ENCODE data around the gene SLC22A7.

SLC22A7 gene

GRCh38 chr6:43335469-43335868 is 37.4 kb downstream of the SLC22A7 start (continued):
- TF ChIP-seq SCRT1 (tag by site-specific recombination; IDR thresholded peaks at IDR 0.05; ENCODE audit: borderline replicate concordance) = no peak

GRCh38 chr6:43336382-43336781 is 38.3 kb downstream of the SLC22A7 start:
- CTCF ChIA-PET = interaction anchor here (0.6 to 1.1 kb wide), 5 partner anchors 10 to 407 kb away, joined by 3 to 7 read pairs (median 3); partner anchors contain the start of gene CNPY3
- no peak for TF ChIP-seq HIC1 (tag by site-specific recombination; IDR thresholded peaks at IDR 0.05)
- TF ChIP-seq ZNF600 (tag by site-specific recombination; IDR thresholded peaks at IDR 0.05) = no peak
- no peak for TF ChIP-seq ZNF398 (tag by site-specific recombination; IDR thresholded peaks at IDR 0.05)
- TF ChIP-seq SCRT2 (tag by site-specific recombination; IDR thresholded peaks at IDR 0.05) = no peak
- TF ChIP-seq ZNF692 (tag by site-specific recombination; IDR thresholded peaks at IDR 0.05) = no peak
- Histone ChIP-seq H3K9me3 (ENCODE audit: control insufficient read depth, insufficient read depth, low read depth, low read length) (no peaks in the 10 kb centered on the region), H3K27ac (ENCODE audit: extremely low read depth, low read depth, low read length) (no peak overlapping the region), H3K36me3 (ENCODE audit: control insufficient read depth in 2 of 2, insufficient read depth in 1 of 2, low read length in 2 of 2) (peaks cover 17 to 51% of the 10 kb centered on the region in 2 experiments), H3K4me3 (ENCODE audit: low read depth, low read length) (no peak overlapping the region), H3K4me1 (ENCODE audit: control insufficient read depth, insufficient read depth, low read length) (peaks cover 3% of the 10 kb centered on the region; the same call in 1 of the 2 replicates)
- POLR2A ChIA-PET = no interaction called here

- Histone ChIP-seq H3K36me3 (ENCODE audit: control insufficient read depth in 2 of 2, insufficient read depth in 1 of 2, low read length in 2 of 2) (peaks cover 33 to 69% of the 10 kb centered on the region in 2 experiments), H3K4me3 (ENCODE audit: low read depth, low read length) (no peak overlapping the region), H3K27ac (ENCODE audit: extremely low read depth, low read depth, low read length) (no peak overlapping the region), H3K9me3 (ENCODE audit: control insufficient read depth, insufficient read depth, low read depth, low read length) (no peaks in the 10 kb centered on the region), H3K4me1 (ENCODE audit: control insufficient read depth, insufficient read depth, low read length) (peaks cover 3% of the 10 kb centered on the region; the same call in 1 of the 2 replicates)
- TF ChIP-seq ZNF449 (tag by site-specific recombination; IDR thresholded peaks at IDR 0.05) = no peak
- no peak for TF ChIP-seq ZNF639 (tag by site-specific recombination; IDR thresholded peaks at IDR 0.05)
- TF ChIP-seq ZSCAN16 (tag by site-specific recombination; IDR thresholded peaks at IDR 0.05) = no peak
- no peak for TF ChIP-seq KLF1 (tag by site-specific recombination; IDR thresholded peaks at IDR 0.05)
- no peak for TF ChIP-seq HOXA7 (CRISPR knock-in tag; IDR thresholded peaks at IDR 0.05; ENCODE audit: borderline replicate concordance)
- no peak for TF ChIP-seq ZFHX2 (tag by site-specific recombination; conservative IDR thresholded peaks at IDR 0.05)
- no peak for TF ChIP-seq ZNF548 (tag by site-specific recombination; IDR thresholded peaks at IDR 0.05)
- no peak for TF ChIP-seq ZNF514 (tag by site-specific recombination; IDR thresholded peaks at IDR 0.05)
- TF ChIP-seq KLF9 (tag by site-specific recombination; IDR thresholded peaks at IDR 0.05; ENCODE audit: low read depth) = no peak
- ChIA-PET CTCF (interaction anchor here (0.6 to 1.4 kb wide), 4 partner anchors 60 to 168 kb away, joined by 3 to 5 read pairs (median 3); partner anchors contain the start of gene DNPH1), POLR2A (no interaction called here)
Measured at GRCh38 chr6:43338243-43338642, 40.2 kb downstream of the SLC22A7 start.

Data from HEK293 (cell line).